SK-N-MC (cell line): ENCODE results near the gene OTOP3.

Source experiments
- DNase-seq: peaks from one replicate; pipeline ENCODE4 v3.0.0-alpha.2; 2011; ENCODE audit warnings: low read depth, low spot score
- H3K27ac ChIP-seq: fragments of 200-600 bp; sonication (generic); 2 replicates; pipeline ENCODE4 v1.5.1; 2016; ENCODE audit warnings: mixed run types
- H3K36me3 ChIP-seq: fragments of 200-600 bp; sonication (generic); 2 replicates; pipeline ENCODE4 v1.6.1; 2017; ENCODE audit warnings: antibody characterized with exemption, low read length, mixed read lengths; ENCODE audit not compliant: insufficient read depth
- H3K4me3 ChIP-seq: fragments of 200-600 bp; sonication (generic); 2 replicates; pipeline ENCODE4 v1.5.1; 2016
- H3K9ac ChIP-seq: fragments of 200-600 bp; sonication (generic); 2 replicates; pipeline ENCODE4 v1.8.0; 2017; ENCODE audit warnings: mixed run types, mixed read lengths; ENCODE audit not compliant: insufficient read length
- H3K9me3 ChIP-seq: fragments of 200-600 bp; sonication (generic); 2 replicates; pipeline ENCODE4 v1.6.1; 2017; ENCODE audit warnings: low read depth, mild to moderate bottlenecking, antibody characterized with exemption, low read length, moderate library complexity, mixed read lengths
- EZH2 ChIP-seq: fragments of 200-600 bp; sonication (generic); IDR thresholded peaks from one replicate; pipeline ENCODE4 v1.6.1; 2017; ENCODE audit warnings: antibody characterized with exemption
- FOXP2 ChIP-seq: optimal IDR thresholded peaks from 2 replicates; pipeline ENCODE3; 2011; ENCODE audit warnings: mild to moderate bottlenecking, moderate library complexity; ENCODE audit not compliant: insufficient read depth; ENCODE audit errors: extremely low read length, control extremely low read depth
- POLR2AphosphoS5 ChIP-seq: IDR thresholded peaks from 2 replicates; pipeline ENCODE4 v1.6.1; 2012; ENCODE audit warnings: mild to moderate bottlenecking, low read depth, low read length, borderline replicate concordance

Gene OTOP3

GRCh38 chr17:74946641-74947040 lies 10.9 kb downstream of the OTOP3 start:
- H3K9me3 ChIP-seq = no peaks in the 10 kb centered on the region
- H3K36me3 ChIP-seq = no peaks in the 10 kb centered on the region
- H3K9ac ChIP-seq = no peak overlapping the region
- no peak for DNase-seq
- no peak overlapping the region for H3K4me3 ChIP-seq
- TF ChIP-seq FOXP2 = no peak
- TF ChIP-seq EZH2 = no peak
- no peak for TF ChIP-seq POLR2AphosphoS5
- no peak overlapping the region for H3K27ac ChIP-seq

DNA sequence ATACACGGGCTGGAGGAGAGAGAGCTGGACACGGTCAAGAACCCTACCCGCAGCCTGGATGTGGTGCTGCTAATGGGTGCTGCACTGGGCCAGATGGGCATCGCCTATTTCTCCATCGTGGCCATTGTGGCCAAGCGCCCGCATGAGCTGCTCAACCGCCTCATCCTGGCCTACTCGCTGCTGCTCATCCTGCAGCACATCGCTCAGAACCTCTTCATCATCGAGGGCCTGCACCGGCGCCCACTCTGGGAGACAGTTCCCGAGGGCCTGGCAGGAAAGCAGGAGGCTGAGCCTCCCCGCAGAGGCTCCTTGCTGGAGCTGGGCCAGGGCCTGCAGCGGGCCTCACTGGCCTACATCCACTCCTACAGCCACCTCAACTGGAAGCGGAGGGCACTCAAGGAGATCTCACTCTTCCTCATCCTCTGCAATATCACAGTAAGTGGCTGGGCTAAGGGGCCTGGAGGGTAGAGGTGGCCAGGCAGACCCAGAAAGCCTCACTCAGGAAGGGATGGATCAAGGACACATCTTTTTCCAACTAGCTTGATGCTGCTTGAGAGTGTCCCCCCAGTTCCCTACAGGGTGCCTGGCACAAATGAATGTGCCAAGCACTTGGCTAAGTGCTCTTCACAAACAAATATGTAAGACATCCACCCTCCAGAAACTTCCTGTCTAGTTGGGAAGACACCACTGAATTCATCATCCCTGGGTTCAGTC lies 11.5 kb downstream of the OTOP3 start:
- H3K9ac ChIP-seq = no peak overlapping the region
- no peaks in the 10 kb centered on the region for H3K9me3 ChIP-seq
- H3K4me3 ChIP-seq = no peak overlapping the region
- TF ChIP-seq FOXP2 (no peak), EZH2 (no peak), POLR2AphosphoS5 (no peak)
- H3K27ac ChIP-seq = no peak overlapping the region
- H3K36me3 ChIP-seq = no peaks in the 10 kb centered on the region
- no peak for DNase-seq

DNA sequence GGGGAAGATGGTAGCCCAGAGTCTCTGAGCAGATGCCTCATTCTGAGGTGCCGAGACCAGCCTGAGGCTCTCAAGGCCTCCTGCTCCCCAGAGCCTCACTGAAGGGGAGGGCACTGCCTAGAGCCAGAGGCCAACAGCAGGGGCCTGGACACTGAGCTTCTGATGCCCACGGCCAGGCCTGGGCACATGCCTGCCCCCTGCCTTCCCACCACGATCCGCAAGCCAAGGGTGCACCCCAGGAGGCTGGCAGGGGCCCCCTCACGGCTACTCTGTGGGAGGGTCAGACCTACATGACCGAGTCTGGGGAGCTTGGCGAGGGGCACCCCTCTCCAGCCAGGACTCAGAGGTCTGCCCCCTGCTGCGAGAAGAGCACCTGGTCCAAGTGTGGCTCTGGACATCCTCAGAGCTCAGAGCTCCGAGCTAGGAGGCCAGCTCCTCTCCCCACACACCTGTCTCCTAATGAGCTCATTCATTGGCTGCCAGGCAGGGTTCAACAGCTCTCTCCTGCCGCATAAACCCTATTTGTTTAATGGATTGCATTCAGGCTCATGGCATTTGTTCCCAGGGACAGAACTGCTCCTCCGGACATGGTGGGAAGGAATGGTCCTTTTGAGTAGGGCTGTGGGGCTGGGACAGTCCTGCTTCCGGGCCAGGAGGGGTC lies 13.9 kb downstream of the OTOP3 start:
- Histone ChIP-seq H3K27ac (no peak overlapping the region), H3K9ac (no peak overlapping the region), H3K9me3 (no peaks in the 10 kb centered on the region), H3K36me3 (no peaks in the 10 kb centered on the region), H3K4me3 (no peak overlapping the region)
- no peak for TF ChIP-seq FOXP2
- TF ChIP-seq POLR2AphosphoS5 = no peak
- TF ChIP-seq EZH2 = no peak
- no peak for DNase-seq

GRCh38 chr17:74950207-74950606 lies 14.5 kb downstream of the OTOP3 start:
- Histone ChIP-seq H3K9me3 (no peaks in the 10 kb centered on the region), H3K36me3 (no peaks in the 10 kb centered on the region), H3K9ac (no peak overlapping the region), H3K4me3 (no peak overlapping the region), H3K27ac (no peak overlapping the region)
- TF ChIP-seq EZH2 (no peak), POLR2AphosphoS5 (no peak), FOXP2 (no peak)
- no peak for DNase-seq

GRCh38 chr17:74951065-74951464 lies 15.4 kb downstream of the OTOP3 start:
- Histone ChIP-seq H3K27ac (no peak overlapping the region), H3K36me3 (no peaks in the 10 kb centered on the region), H3K4me3 (no peak overlapping the region), H3K9ac (no peak overlapping the region), H3K9me3 (no peaks in the 10 kb centered on the region)
- no peak for DNase-seq
- no peak for TF ChIP-seq EZH2
- TF ChIP-seq POLR2AphosphoS5 = no peak
- no peak for TF ChIP-seq FOXP2

DNA sequence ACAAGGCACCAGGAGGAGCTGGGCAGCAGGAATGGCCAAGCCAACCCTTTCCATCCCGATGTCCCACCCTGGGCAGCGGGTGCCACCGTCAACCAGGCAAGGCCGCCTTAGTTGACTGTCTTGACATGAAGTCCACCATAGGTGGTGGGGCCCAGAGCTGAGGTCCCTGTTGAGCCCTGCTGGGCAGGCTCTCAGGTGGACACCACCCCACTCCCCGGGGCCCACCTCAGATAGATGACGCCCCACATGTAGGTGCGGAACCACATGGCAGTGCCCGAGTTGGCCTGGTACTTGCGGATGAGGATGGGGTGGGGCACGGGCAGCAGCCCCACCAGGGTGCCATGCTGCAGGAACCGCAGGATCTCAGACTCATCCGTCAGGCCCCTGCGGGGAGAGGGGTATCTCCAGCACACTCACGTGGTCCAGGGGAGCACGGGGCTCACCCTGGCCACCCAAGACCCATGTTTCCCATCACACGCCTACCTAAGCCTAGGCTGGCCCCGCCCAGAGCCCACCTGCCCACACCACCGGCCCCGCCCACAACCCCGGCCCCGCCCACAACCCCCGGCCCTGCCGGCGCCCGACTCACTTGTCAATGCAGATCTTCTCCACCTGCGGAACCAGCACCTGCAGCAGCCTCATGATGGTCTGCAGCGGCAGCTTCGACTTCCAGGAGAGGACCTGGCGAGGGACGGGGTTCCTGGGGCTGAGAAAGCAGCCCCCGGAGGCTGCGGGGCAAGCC lies 16.2 kb downstream of the OTOP3 start:
- Histone ChIP-seq H3K36me3 (no peaks in the 10 kb centered on the region), H3K9ac (no peak overlapping the region), H3K27ac (no peak overlapping the region), H3K9me3 (no peaks in the 10 kb centered on the region), H3K4me3 (no peak overlapping the region)
- DNase-seq = no peak
- TF ChIP-seq POLR2AphosphoS5 = no peak
- no peak for TF ChIP-seq EZH2
- no peak for TF ChIP-seq FOXP2

DNA sequence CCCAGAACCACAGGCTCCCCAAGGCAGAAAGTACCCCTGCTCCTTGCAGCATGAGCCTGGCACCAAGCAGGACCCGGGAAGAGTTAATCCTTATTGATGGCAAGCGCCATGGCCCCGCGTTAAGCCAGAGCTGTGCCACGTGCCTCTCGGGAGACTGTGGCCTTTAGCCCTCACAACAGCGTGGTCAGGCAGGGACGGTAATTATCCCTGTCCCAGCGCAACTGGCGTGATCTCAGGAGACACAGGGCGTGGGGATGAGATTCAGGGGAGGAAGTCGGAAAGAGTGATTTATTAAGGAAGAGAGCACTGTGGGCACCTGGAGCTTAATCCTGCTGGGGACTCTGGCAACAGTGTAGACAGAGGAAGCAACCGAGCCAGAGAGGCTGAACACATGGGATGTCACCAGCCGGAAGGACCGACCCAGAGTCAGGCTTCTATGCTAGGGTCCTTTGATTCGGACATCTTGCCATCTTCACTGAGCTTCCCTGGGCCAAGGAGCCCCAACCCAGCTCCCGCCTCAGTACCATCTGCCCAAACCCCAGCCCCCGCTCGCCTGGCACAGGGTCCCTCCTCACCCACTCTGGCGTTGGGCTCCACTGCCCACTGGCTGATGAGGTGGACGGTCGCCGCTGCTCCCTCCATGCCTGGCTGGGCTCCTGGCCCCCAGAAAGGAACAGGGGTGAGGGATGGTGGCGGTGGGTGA lies 16.9 kb downstream of the OTOP3 start:
- Histone ChIP-seq H3K9me3 (no peaks in the 10 kb centered on the region), H3K9ac (no peak overlapping the region), H3K27ac (no peak overlapping the region), H3K36me3 (no peaks in the 10 kb centered on the region), H3K4me3 (no peak overlapping the region)
- DNase-seq = no peak
- TF ChIP-seq POLR2AphosphoS5 (no peak), FOXP2 (no peak), EZH2 (no peak)
